ENCODE data around the gene OTULINL.

DNA sequence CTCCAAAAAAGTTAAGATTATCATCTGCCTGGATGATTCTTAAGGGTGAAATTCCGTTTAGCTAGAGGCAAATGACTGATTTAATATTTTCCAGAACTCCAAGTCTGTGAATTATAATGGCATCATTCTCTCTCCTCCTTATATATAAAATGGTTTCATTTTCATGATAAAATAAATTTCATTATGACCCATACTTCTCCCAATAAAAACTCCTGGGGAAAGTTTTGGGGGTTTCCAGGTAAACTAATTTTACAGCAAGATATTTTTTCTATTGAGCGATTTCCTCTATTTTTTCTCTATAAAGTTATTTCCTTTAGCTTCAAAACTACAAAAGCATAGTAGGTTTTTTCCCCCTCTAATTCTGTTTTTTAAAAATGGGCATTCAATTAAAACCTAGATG lies 75.3 kb downstream of the OTULINL start:
- TF ChIP-seq, protein P1, sequence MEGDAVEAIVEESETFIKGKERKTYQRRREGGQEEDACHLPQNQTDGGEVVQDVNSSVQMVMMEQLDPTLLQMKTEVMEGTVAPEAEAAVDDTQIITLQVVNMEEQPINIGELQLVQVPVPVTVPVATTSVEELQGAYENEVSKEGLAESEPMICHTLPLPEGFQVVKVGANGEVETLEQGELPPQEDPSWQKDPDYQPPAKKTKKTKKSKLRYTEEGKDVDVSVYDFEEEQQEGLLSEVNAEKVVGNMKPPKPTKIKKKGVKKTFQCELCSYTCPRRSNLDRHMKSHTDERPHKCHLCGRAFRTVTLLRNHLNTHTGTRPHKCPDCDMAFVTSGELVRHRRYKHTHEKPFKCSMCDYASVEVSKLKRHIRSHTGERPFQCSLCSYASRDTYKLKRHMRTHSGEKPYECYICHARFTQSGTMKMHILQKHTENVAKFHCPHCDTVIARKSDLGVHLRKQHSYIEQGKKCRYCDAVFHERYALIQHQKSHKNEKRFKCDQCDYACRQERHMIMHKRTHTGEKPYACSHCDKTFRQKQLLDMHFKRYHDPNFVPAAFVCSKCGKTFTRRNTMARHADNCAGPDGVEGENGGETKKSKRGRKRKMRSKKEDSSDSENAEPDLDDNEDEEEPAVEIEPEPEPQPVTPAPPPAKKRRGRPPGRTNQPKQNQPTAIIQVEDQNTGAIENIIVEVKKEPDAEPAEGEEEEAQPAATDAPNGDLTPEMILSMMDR (IDR thresholded peaks at IDR 0.05 in 8 of 11, conservative IDR thresholded peaks at IDR 0.05 in 3 of 11) = no peak
- no peak for TF ChIP-seq POLR2AphosphoS5 (IDR thresholded peaks at IDR 0.05)
- no peak for TF ChIP-seq POLR2A (IDR thresholded peaks at IDR 0.05)
